ENCODE results near the gene INKA1.

GRCh38 chr3:49787536-49787935 is 15.5 kb upstream of the INKA1 start:
- no peak for TF ChIP-seq CTCF (IDR thresholded peaks at IDR 0.05)
- no peak for TF ChIP-seq POLR2A (IDR thresholded peaks at IDR 0.05)
- TF ChIP-seq EP300 (IDR thresholded peaks at IDR 0.05): no peak

All from tibial nerve (tissue), 4 donors.